IMR-90 (cell line): ENCODE data around the gene CDHR3. TPM values are rescaled to one million over a fixed set of nuclear protein-coding genes. Genes with fewer than 3 reads are reported as not detected.

Source experiments
- ATAC-seq: fragments of 200-7000 bp; cut with Tn5 transposase; 2 replicates; pipeline ENCODE4 v1.9.1; 2020; ENCODE audit warnings: low read depth, mild to moderate bottlenecking, moderate library complexity
- BruUV-seq: library from RNA; stranded (reverse); fragments of 400-500 nt; replicated peaks from 2 replicates; lab custom pipeline; 2021; lab: Mats Ljungman, UMichigan
- CTCF ChIA-PET: fragments of 300-600 bp; formaldehyde crosslinking; extraction: SDS; loops from one replicate; lab custom pipeline; 2021; ENCODE audit warnings: antibody characterized with exemption; lab: Yijun Ruan, JAX
- POLR2A ChIA-PET: fragments of 300-600 bp; sonication (Branson Sonifier 250); formaldehyde crosslinking; loops from one replicate; lab custom pipeline; 2022; ENCODE audit warnings: antibody characterized with exemption; ENCODE audit not compliant: unreplicated experiment; lab: Charles Lee
- DNase-seq: peaks from one replicate; pipeline ENCODE4 v3.0.0; 2013
- H2AFZ ChIP-seq: replicated peaks from 2 replicates; pipeline ENCODE3; 2013; ENCODE audit warnings: low read length, mild to moderate bottlenecking; ENCODE audit not compliant: poor library complexity
- H2AK5ac ChIP-seq: 2 replicates; pipeline ENCODE4 v1.6.1; 2013; ENCODE audit warnings: low read depth, low read length, inconsistent platforms
- H2AK9ac ChIP-seq: replicated peaks from 2 replicates; pipeline ENCODE3; 2013; ENCODE audit warnings: mild to moderate bottlenecking, low read depth, low read length, moderate library complexity; ENCODE audit not compliant: poor library complexity
- H2BK120ac ChIP-seq: 2 replicates; pipeline ENCODE4 v1.6.1; 2013; ENCODE audit warnings: low read depth, low read length, inconsistent platforms
- H2BK15ac ChIP-seq: 3 replicates; pipeline ENCODE4 v1.6.1; 2013; ENCODE audit warnings: low read depth, low read length, inconsistent platforms
- H2BK20ac ChIP-seq: 2 replicates; pipeline ENCODE4 v1.6.1; 2013; ENCODE audit warnings: low read depth, mild to moderate bottlenecking, inconsistent platforms, low read length, moderate library complexity
- H2BK5ac ChIP-seq: 2 replicates; pipeline ENCODE4 v1.6.1; 2013; ENCODE audit warnings: mild to moderate bottlenecking, low read depth, low read length, inconsistent platforms; ENCODE audit not compliant: poor library complexity, severe bottlenecking
- H3K14ac ChIP-seq: replicated peaks from 2 replicates; pipeline ENCODE4 v1.6.1; 2013; ENCODE audit warnings: low read depth, low read length, inconsistent platforms
- H3K18ac ChIP-seq: 2 replicates; pipeline ENCODE4 v1.6.1; 2013; ENCODE audit warnings: low read depth, low read length, control low read depth
- H3K23ac ChIP-seq: 2 replicates; pipeline ENCODE4 v1.6.1; 2013; ENCODE audit warnings: low read depth, low read length, inconsistent platforms
- H3K27ac ChIP-seq: 2 replicates; pipeline ENCODE4 v1.5.1; 2013; ENCODE audit warnings: mild to moderate bottlenecking, control low read depth, low read length; ENCODE audit not compliant: insufficient read depth
- H3K27me3 ChIP-seq: 2 replicates; pipeline ENCODE4 v1.6.1; 2013; ENCODE audit warnings: low read length; ENCODE audit not compliant: control insufficient read depth, insufficient read depth
- H3K36me3 ChIP-seq: 2 replicates; pipeline ENCODE4 v1.6.1; 2013; ENCODE audit warnings: low read length, mixed read lengths; ENCODE audit not compliant: control insufficient read depth, insufficient read depth
- H3K4ac ChIP-seq: 2 replicates; pipeline ENCODE4 v1.6.1; 2013; ENCODE audit warnings: low read depth, low read length, inconsistent platforms
- H3K4me1 ChIP-seq: 2 replicates; pipeline ENCODE4 v1.6.1; 2013; ENCODE audit warnings: low read length, mixed read lengths; ENCODE audit not compliant: control insufficient read depth, insufficient read depth
- H3K4me2 ChIP-seq: 2 replicates; pipeline ENCODE4 v1.6.1; 2013; ENCODE audit warnings: low read depth, mild to moderate bottlenecking, control low read depth, low read length, moderate library complexity
- H3K4me3 ChIP-seq: 2 replicates; pipeline ENCODE4 v1.5.1; 2013; ENCODE audit warnings: low read depth, mild to moderate bottlenecking, control low read depth, low read length, moderate library complexity; ENCODE audit not compliant: insufficient read depth
- H3K56ac ChIP-seq: 2 replicates; pipeline ENCODE4 v1.6.1; 2013; ENCODE audit warnings: low read length, inconsistent platforms; ENCODE audit not compliant: insufficient read depth; ENCODE audit errors: extremely low read depth
- H3K79me1 ChIP-seq, 2 experiments: 2 replicates each; pipeline ENCODE4 v1.6.1; 2013; ENCODE audit warnings: low read length in 2 of 2, inconsistent platforms in 1 of 2, low read depth in 1 of 2
- H3K9ac ChIP-seq: 2 replicates; pipeline ENCODE4 v1.6.1; 2013; ENCODE audit warnings: low read depth, low read length, control low read depth
- H3K9me1 ChIP-seq: 2 replicates; pipeline ENCODE4 v1.6.1; 2013; ENCODE audit warnings: low read length, inconsistent platforms; ENCODE audit not compliant: insufficient read depth
- H3K9me3 ChIP-seq: 2 replicates; pipeline ENCODE4 v1.6.1; 2013; ENCODE audit warnings: low read length; ENCODE audit not compliant: control insufficient read depth, insufficient read depth
- H4K20me1 ChIP-seq: 2 replicates; pipeline ENCODE4 v1.6.1; 2013; ENCODE audit warnings: low read length, inconsistent platforms; ENCODE audit not compliant: insufficient read depth
- H4K5ac ChIP-seq: 2 replicates; pipeline ENCODE4 v1.6.1; 2013; ENCODE audit warnings: mild to moderate bottlenecking, low read depth, low read length, control low read depth
- H4K8ac ChIP-seq, 2 experiments: 2 replicates each; pipeline ENCODE4 v1.6.1; 2013; ENCODE audit warnings: low read depth in 2 of 2, low read length in 2 of 2, control low read depth in 1 of 2, inconsistent platforms in 1 of 2
- H4K91ac ChIP-seq: 2 replicates; pipeline ENCODE4 v1.6.1; 2013; ENCODE audit warnings: low read depth, low read length, inconsistent platforms; ENCODE audit not compliant: insufficient read depth
- BHLHE40 ChIP-seq: fragments of 150-350 bp; IDR thresholded peaks from 2 replicates; pipeline ENCODE4 v1.6.1; 2016; ENCODE audit warnings: mild to moderate bottlenecking, low read depth, low read length
- CEBPB ChIP-seq: IDR thresholded peaks from 2 replicates; pipeline ENCODE4 v1.6.1; 2012; ENCODE audit warnings: low read depth, low read length, improper control_type of control experiment
- CHD1 ChIP-seq: IDR thresholded peaks from 2 replicates; pipeline ENCODE4 v1.6.1; 2012; ENCODE audit warnings: low read depth, low read length, improper control_type of control experiment
- FOS ChIP-seq: fragments of 150-350 bp; IDR thresholded peaks from 2 replicates; pipeline ENCODE4 v1.6.1; 2016; ENCODE audit warnings: low read depth, low read length
- MAFK ChIP-seq: IDR thresholded peaks from 2 replicates; pipeline ENCODE4 v1.6.1; 2012; ENCODE audit warnings: low read depth, low read length, improper control_type of control experiment
- MAZ ChIP-seq: IDR thresholded peaks from 2 replicates; pipeline ENCODE4 v1.6.1; 2012; ENCODE audit warnings: low read depth, mild to moderate bottlenecking, low read length, improper control_type of control experiment, moderate library complexity, borderline replicate concordance
- MXI1 ChIP-seq: IDR thresholded peaks from 2 replicates; pipeline ENCODE4 v1.6.1; 2012; ENCODE audit warnings: low read depth, mild to moderate bottlenecking, low read length, moderate library complexity, borderline replicate concordance
- NFE2L2 ChIP-seq: fragments of 150-350 bp; IDR thresholded peaks from 2 replicates; pipeline ENCODE4 v1.6.1; 2016; ENCODE audit warnings: low read depth, mild to moderate bottlenecking, low read length
- POLR2A ChIP-seq: IDR thresholded peaks from 2 replicates; pipeline ENCODE4 v1.6.1; 2012; ENCODE audit warnings: mild to moderate bottlenecking, low read depth, low read length
- RAD21 ChIP-seq: IDR thresholded peaks from 2 replicates; pipeline ENCODE4 v1.6.1; 2012; ENCODE audit warnings: low read length, improper control_type of control experiment
- RCOR1 ChIP-seq: IDR thresholded peaks from 2 replicates; pipeline ENCODE4 v1.6.1; 2012; ENCODE audit warnings: mild to moderate bottlenecking, low read length, improper control_type of control experiment; ENCODE audit not compliant: insufficient replicate concordance
- RFX5 ChIP-seq: IDR thresholded peaks from 2 replicates; pipeline ENCODE4 v1.8.0; 2012; ENCODE audit warnings: low read depth, mild to moderate bottlenecking, low read length, moderate library complexity
- SMC3 ChIP-seq: fragments of 150-350 bp; IDR thresholded peaks from 2 replicates; pipeline ENCODE4 v1.6.1; 2016; ENCODE audit warnings: low read depth, mild to moderate bottlenecking, antibody characterized with exemption, low read length, moderate library complexity
- WGBS, 2 experiments: methylation state at CpG; one replicate each; pipeline versions ENCODE4 v1.1.5 to v1.1.7; 2013; ENCODE audit warnings: missing lambda C conversion rate in 2 of 2; ENCODE audit not compliant: insufficient read length in 1 of 2; ENCODE audit errors: extremely low coverage in 2 of 2; 5-methylcytosine and 5-hydroxymethylcytosine counted together
- dilution Hi-C: fragments of 300-500 bp; cut with HindIII; formaldehyde crosslinking; loops from one replicate; pipeline ENCODE4 v1.14.3; 2018; ENCODE audit warnings: low sequenced_read_pairs; ENCODE audit not compliant: unreplicated experiment
- in situ Hi-C: fragments of 300-500 bp; cut with MboI; formaldehyde crosslinking; loops from 3 replicates; pipeline ENCODE4 v1.14.3; 2019; ENCODE audit warnings: low sequenced_read_pairs, inconsistent platforms, mixed read lengths
- intact Hi-C: fragments of 100-400 bp; cut with micrococcal nuclease; formaldehyde crosslinking; loops from 2 replicates; pipeline ENCODE4 v1.10.0; 2022
- polyA plus RNA-seq, 3 experiments: library from polyadenylated mRNA; depleted of rRNA; stranded (reverse); fragments of >200 nt; gene quantifications; 2 replicates each; pipeline ENCODE4 v1.2.3, GENCODE V29; 2012; ENCODE audit warnings: low replicate concordance in 1 of 3
- total RNA-seq: library from RNA; depleted of rRNA; stranded (reverse); fragments of >200 nt; gene quantifications from 2 replicates; pipeline ENCODE4 v1.2.3, GENCODE V29; 2012
- TF ChIP-seq, protein P1 (sequence below): fragments of 150-350 bp; IDR thresholded peaks from 2 replicates; pipeline ENCODE4 v1.6.1; 2017; ENCODE audit warnings: mild to moderate bottlenecking, antibody characterized with exemption, low read length, low read depth
- TF ChIP-seq, protein P2 (sequence below): fragments of 150-350 bp; IDR thresholded peaks from 2 replicates; pipeline ENCODE4 v1.6.1; 2016; ENCODE audit warnings: low read depth, mild to moderate bottlenecking, low read length, moderate library complexity, borderline replicate concordance
- TF ChIP-seq, protein P3 (sequence below): conservative IDR thresholded peaks from 2 replicates; pipeline ENCODE4 v1.5.1; 2012; ENCODE audit warnings: mild to moderate bottlenecking, low read depth, low read length, improper control_type of control experiment

CDHR3 gene
- total and polyA plus RNA-seq, 2 of the 4 experiments (the other 2 are of a cell fraction): 0.96 to 1.6 TPM

DNA sequence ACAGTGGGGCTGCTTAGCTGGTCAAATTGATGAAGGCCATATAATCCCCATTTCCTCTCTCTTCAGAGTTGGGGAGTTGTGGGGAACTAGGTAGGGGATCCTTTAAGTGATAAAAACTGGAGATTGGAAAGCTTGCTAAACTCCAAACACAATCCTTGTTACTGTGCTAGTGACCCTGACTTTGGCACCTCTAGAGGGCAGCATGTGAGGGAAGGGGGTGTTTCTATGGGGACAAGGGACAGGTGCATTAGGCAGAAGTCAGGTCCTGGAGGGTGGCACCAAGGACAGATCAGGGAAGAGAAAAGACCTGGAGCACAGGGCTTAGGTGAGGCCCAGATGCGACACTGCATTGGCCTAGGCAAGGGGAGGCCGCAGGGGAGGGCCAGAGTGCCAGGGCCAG, 66.9 kb downstream of the CDHR3 start:
- no peak overlapping the region for H2BK120ac ChIP-seq
- no peak overlapping the region for H3K4ac ChIP-seq
- no peaks in the 10 kb centered on the region for H3K9me1 ChIP-seq
- POLR2A ChIA-PET: interaction anchor here (0.6 kb wide), 1 partner anchor 155 kb away, joined by 3 read pairs; no protein-coding TSS in a partner anchor
- H3K36me3 ChIP-seq: no peaks in the 10 kb centered on the region
- no peak overlapping the region for H2BK15ac ChIP-seq
- no peak overlapping the region for H4K91ac ChIP-seq
- no peak overlapping the region for H2BK20ac ChIP-seq
- intact Hi-C loops (no loop called here), dilution Hi-C loops (no loop called here), in situ Hi-C loops (no loop called here)
- H3K56ac ChIP-seq: no peak overlapping the region
- no peak overlapping the region for H3K14ac ChIP-seq
- no peak overlapping the region for H3K23ac ChIP-seq
- no peak overlapping the region for H3K27ac ChIP-seq
- H4K5ac ChIP-seq: no peak overlapping the region
- H4K20me1 ChIP-seq: no peaks in the 10 kb centered on the region
- BruUV-seq: no TSS peak
- no peak for TF ChIP-seq MAFK
- TF ChIP-seq RCOR1: no peak
- TF ChIP-seq POLR2A: no peak
- no peak for TF ChIP-seq FOS
- no peak for TF ChIP-seq CHD1
- TF ChIP-seq, protein P1, sequence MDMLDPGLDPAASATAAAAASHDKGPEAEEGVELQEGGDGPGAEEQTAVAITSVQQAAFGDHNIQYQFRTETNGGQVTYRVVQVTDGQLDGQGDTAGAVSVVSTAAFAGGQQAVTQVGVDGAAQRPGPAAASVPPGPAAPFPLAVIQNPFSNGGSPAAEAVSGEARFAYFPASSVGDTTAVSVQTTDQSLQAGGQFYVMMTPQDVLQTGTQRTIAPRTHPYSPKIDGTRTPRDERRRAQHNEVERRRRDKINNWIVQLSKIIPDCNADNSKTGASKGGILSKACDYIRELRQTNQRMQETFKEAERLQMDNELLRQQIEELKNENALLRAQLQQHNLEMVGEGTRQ: no peak
- no peak for TF ChIP-seq RAD21
- no peak for TF ChIP-seq NFE2L2
- TF ChIP-seq SMC3: no peak
- no peak for TF ChIP-seq MXI1
- no peak for TF ChIP-seq MAZ
- TF ChIP-seq, protein P2, sequence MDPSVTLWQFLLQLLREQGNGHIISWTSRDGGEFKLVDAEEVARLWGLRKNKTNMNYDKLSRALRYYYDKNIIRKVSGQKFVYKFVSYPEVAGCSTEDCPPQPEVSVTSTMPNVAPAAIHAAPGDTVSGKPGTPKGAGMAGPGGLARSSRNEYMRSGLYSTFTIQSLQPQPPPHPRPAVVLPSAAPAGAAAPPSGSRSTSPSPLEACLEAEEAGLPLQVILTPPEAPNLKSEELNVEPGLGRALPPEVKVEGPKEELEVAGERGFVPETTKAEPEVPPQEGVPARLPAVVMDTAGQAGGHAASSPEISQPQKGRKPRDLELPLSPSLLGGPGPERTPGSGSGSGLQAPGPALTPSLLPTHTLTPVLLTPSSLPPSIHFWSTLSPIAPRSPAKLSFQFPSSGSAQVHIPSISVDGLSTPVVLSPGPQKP: no peak
- TF ChIP-seq BHLHE40: no peak
- TF ChIP-seq, protein P3, sequence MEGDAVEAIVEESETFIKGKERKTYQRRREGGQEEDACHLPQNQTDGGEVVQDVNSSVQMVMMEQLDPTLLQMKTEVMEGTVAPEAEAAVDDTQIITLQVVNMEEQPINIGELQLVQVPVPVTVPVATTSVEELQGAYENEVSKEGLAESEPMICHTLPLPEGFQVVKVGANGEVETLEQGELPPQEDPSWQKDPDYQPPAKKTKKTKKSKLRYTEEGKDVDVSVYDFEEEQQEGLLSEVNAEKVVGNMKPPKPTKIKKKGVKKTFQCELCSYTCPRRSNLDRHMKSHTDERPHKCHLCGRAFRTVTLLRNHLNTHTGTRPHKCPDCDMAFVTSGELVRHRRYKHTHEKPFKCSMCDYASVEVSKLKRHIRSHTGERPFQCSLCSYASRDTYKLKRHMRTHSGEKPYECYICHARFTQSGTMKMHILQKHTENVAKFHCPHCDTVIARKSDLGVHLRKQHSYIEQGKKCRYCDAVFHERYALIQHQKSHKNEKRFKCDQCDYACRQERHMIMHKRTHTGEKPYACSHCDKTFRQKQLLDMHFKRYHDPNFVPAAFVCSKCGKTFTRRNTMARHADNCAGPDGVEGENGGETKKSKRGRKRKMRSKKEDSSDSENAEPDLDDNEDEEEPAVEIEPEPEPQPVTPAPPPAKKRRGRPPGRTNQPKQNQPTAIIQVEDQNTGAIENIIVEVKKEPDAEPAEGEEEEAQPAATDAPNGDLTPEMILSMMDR: no peak
- TF ChIP-seq CEBPB: no peak
- TF ChIP-seq RFX5: no peak
- no peak overlapping the region for H3K4me3 ChIP-seq
- no peak overlapping the region for H3K18ac ChIP-seq
- no peak overlapping the region for H2AFZ ChIP-seq
- ATAC-seq: no peak
- no peak overlapping the region for H2AK9ac ChIP-seq
- no peak overlapping the region for H4K8ac ChIP-seq
- no peaks in the 10 kb centered on the region for H3K79me1 ChIP-seq
- WGBS, 2 experiments: 80% methylated on average over 1 of the region's 2 CpGs; no CpG with 5 or more reads in 1 of the 2 experiments
- peaks cover 10% of the 10 kb centered on the region; the same call in 1 of the 2 replicates for H3K27me3 ChIP-seq
- H3K4me2 ChIP-seq: no peak overlapping the region
- no peak for DNase-seq
- no peak overlapping the region for H3K9ac ChIP-seq
- H3K4me1 ChIP-seq: peaks cover 4% of the 10 kb centered on the region; the same call in 1 of the 2 replicates
- peaks cover 5% of the 10 kb centered on the region for H3K9me3 ChIP-seq
- H2AK5ac ChIP-seq: no peak overlapping the region
- H2BK5ac ChIP-seq: no peak overlapping the region
- CTCF ChIA-PET: interaction anchor here (1.0 kb wide), 1 partner anchor 20 kb away, joined by 3 read pairs; no protein-coding TSS in a partner anchor
